OCI-LY3 (cell line): ENCODE data around the gene GATA2.

Source experiments
- H2AFZ ChIP-seq: fragments of 200-600, 300-600 bp; shearing (Covaris generic); 2 replicates; pipeline ENCODE4 v1.6.0; 2014; ENCODE audit warnings: antibody characterized with exemption, low read depth, low read length
- H3K27ac ChIP-seq: fragments of 200-600, 300-600 bp; sonication (generic); 2 replicates; pipeline ENCODE4 v1.5.1; 2014; ENCODE audit warnings: mild to moderate bottlenecking, low read length, moderate library complexity, mixed read lengths
- H3K27me3 ChIP-seq: fragments of 200-600, 300-600 bp; sonication (generic); 2 replicates; pipeline ENCODE4 v1.6.1; 2014; ENCODE audit warnings: low read depth, low read length, mixed read lengths
- H3K36me3 ChIP-seq: fragments of 200-600, 300-600 bp; sonication (generic); replicated peaks from 2 replicates; pipeline ENCODE3; 2014; ENCODE audit warnings: low read depth, low read length, mixed read lengths
- H3K4me1 ChIP-seq: fragments of 300-600, 200-600 bp; sonication (generic); 2 replicates; pipeline ENCODE4 v1.6.1; 2014; ENCODE audit warnings: low read length, mixed read lengths
- H3K4me2 ChIP-seq: fragments of 200-600, 300-600 bp; sonication (generic); 2 replicates; pipeline ENCODE4 v1.6.1; 2014; ENCODE audit warnings: low read length, mixed read lengths
- H3K4me3 ChIP-seq: fragments of 300-600, 200-600 bp; sonication (generic); 2 replicates; pipeline ENCODE4 v1.5.1; 2014; ENCODE audit warnings: antibody characterized with exemption, mild to moderate bottlenecking, low read length, moderate library complexity
- H3K79me2 ChIP-seq: fragments of 300-600, 200-600 bp; shearing (Covaris generic); 2 replicates; pipeline ENCODE4 v1.6.1; 2014; ENCODE audit warnings: mild to moderate bottlenecking, low read length, mixed read lengths
- H3K9ac ChIP-seq: fragments of 300-600, 200-600 bp; shearing (Covaris generic); 2 replicates; pipeline ENCODE4 v1.6.0; 2014; ENCODE audit warnings: mild to moderate bottlenecking, low read length, moderate library complexity
- H3K9me3 ChIP-seq: fragments of 200-600, 300-600 bp; shearing (Covaris generic); 2 replicates; pipeline ENCODE4 v1.6.1; 2014; ENCODE audit warnings: low read length, mixed read lengths; ENCODE audit not compliant: insufficient read depth
- H4K20me1 ChIP-seq: fragments of 200-600, 300-600 bp; sonication (generic); 2 replicates; pipeline ENCODE4 v1.6.1; 2016; ENCODE audit warnings: low read length, mixed read lengths; ENCODE audit not compliant: insufficient read depth
- EZH2phosphoT487 ChIP-seq: fragments of 200-600 bp; shearing (Covaris generic); IDR thresholded peaks from 2 replicates; pipeline ENCODE4 v1.6.1; 2018; ENCODE audit warnings: antibody characterized with exemption, mixed run types, low read depth
- TF ChIP-seq, protein P1 (sequence below): fragments of 200-600, 300-600 bp; sonication (generic); IDR thresholded peaks from 2 replicates; pipeline ENCODE4 v1.5.1; 2014; ENCODE audit warnings: antibody characterized with exemption, low read length, low read depth

GATA2 gene

DNA sequence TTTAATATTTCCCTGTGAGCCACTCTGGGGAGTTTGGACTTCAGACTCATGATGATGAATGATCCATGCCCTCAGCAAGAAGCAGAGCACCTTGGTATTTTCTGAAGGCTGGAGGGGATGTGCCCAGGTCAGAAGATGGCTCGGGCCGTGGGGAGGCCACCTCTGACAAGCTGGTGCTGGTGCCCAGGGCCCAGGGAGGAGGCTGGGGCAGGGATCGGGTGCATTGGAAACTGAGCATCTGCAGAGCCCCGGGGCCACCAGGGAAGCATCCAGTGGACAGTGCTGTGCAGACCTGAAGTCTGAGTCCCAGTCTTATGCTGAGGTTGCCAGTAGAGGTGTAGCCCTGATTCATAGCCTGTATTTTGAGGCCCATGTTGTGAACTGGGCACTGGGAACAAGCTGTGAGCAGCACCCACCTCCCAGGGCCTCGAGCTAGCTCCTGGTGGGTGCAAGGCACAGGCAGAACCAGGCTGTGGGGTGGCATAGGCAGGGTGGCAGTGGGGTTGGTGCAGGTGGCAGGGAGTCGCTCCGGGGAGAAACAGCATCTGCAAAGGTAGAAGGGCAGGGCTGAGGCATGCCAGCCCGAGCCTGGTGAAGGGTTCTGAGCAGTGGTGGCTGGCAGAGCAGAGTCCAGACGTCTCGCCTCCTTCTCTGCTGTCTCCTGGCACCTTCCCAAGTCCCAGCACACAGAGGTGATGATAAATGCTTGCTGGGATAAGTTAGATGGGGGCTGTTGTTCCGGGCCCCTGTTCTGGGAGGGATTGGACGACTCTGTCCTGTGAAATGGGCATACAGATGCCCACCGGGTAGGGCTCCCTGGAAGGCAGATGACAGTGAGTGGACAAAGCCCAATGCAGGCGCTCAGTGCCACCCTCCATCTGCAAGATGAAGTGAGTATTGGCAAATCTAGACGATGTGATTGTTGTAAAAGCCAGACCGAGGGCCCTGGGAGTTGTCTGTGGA lies 36.9 kb downstream of the GATA2 start:
- Histone ChIP-seq H3K9me3 (no peaks in the 10 kb centered on the region), H3K79me2 (no peaks in the 10 kb centered on the region)

DNA sequence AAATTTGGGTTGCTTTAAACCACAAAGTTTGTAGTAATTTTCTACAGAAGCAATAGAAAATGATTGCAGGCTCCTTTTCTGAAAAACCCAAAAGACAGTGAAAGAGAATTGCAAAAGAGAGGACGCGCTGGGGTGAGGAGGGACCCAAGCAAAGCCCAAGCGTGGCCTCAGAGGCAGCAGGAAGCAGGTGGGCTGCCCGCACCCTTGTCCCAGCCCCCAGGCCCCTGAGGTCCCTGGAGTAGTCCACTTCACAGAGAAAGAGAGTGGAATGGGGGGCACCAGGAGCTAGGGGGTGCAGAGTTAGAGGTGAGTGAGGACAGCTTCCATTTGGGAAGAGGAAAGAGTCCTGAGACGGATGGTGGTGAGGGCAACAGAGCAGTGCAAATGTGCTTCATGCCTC lies 37.9 kb downstream of the GATA2 start:
- no peak overlapping the region for H3K4me3 ChIP-seq
- H3K79me2 ChIP-seq: no peaks in the 10 kb centered on the region
- H3K4me1 ChIP-seq: 0 out of 2 replicates have a peak, but pooled peaks cover 3% of the 10 kb centered on the region
- peaks cover 22% of the 10 kb centered on the region for H3K27me3 ChIP-seq
- no peak overlapping the region for H2AFZ ChIP-seq
- H3K36me3 ChIP-seq: no peaks in the 10 kb centered on the region
- no peak overlapping the region for H3K9ac ChIP-seq
- TF ChIP-seq EZH2phosphoT487: no peak
- TF ChIP-seq, protein P1, sequence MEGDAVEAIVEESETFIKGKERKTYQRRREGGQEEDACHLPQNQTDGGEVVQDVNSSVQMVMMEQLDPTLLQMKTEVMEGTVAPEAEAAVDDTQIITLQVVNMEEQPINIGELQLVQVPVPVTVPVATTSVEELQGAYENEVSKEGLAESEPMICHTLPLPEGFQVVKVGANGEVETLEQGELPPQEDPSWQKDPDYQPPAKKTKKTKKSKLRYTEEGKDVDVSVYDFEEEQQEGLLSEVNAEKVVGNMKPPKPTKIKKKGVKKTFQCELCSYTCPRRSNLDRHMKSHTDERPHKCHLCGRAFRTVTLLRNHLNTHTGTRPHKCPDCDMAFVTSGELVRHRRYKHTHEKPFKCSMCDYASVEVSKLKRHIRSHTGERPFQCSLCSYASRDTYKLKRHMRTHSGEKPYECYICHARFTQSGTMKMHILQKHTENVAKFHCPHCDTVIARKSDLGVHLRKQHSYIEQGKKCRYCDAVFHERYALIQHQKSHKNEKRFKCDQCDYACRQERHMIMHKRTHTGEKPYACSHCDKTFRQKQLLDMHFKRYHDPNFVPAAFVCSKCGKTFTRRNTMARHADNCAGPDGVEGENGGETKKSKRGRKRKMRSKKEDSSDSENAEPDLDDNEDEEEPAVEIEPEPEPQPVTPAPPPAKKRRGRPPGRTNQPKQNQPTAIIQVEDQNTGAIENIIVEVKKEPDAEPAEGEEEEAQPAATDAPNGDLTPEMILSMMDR: no peak
- H3K9me3 ChIP-seq: no peaks in the 10 kb centered on the region
- no peak overlapping the region for H3K27ac ChIP-seq
- H4K20me1 ChIP-seq: no peaks in the 10 kb centered on the region
- no peak overlapping the region for H3K4me2 ChIP-seq

More for the DNA sequence above, 36.9 kb downstream of the GATA2 start:
- Histone ChIP-seq H2AFZ (no peak overlapping the region), H3K36me3 (no peaks in the 10 kb centered on the region), H3K4me2 (no peak overlapping the region), H3K9ac (no peak overlapping the region), H4K20me1 (no peaks in the 10 kb centered on the region), H3K27ac (no peak overlapping the region), H3K4me1 (no peaks in the 10 kb centered on the region), H3K27me3 (peaks cover 22% of the 10 kb centered on the region), H3K4me3 (no peak overlapping the region)
- TF ChIP-seq EZH2phosphoT487: no peak
- TF ChIP-seq, protein P1: no peak

DNA sequence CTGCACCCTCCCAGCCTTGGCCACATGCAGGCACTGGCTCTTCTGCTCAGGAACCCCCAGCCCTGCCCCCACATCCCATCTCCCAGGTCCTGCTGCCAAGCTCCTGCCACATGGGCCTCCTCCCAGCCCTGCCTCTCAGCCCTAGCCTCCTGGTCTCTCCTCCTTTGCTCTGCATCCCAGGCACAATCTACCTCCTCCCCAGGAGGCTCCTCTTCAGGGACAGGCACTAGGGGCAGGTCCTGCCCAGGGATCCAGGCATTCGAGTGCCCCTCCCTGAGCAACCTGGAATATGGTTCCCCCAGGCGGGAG lies 38.7 kb downstream of the GATA2 start:
- H3K79me2 ChIP-seq: no peaks in the 10 kb centered on the region
- 0 out of 2 replicates have a peak, but pooled peaks cover 3% of the 10 kb centered on the region for H3K4me1 ChIP-seq
- H3K36me3 ChIP-seq: no peaks in the 10 kb centered on the region
- H3K9ac ChIP-seq: no peak overlapping the region
- H3K9me3 ChIP-seq: no peaks in the 10 kb centered on the region
- H3K27ac ChIP-seq: no peak overlapping the region
- no peak overlapping the region for H2AFZ ChIP-seq
- TF ChIP-seq EZH2phosphoT487: no peak
- no peaks in the 10 kb centered on the region for H4K20me1 ChIP-seq
- H3K4me3 ChIP-seq: no peak overlapping the region
- H3K27me3 ChIP-seq: peaks cover 22% of the 10 kb centered on the region
- no peak overlapping the region for H3K4me2 ChIP-seq

DNA sequence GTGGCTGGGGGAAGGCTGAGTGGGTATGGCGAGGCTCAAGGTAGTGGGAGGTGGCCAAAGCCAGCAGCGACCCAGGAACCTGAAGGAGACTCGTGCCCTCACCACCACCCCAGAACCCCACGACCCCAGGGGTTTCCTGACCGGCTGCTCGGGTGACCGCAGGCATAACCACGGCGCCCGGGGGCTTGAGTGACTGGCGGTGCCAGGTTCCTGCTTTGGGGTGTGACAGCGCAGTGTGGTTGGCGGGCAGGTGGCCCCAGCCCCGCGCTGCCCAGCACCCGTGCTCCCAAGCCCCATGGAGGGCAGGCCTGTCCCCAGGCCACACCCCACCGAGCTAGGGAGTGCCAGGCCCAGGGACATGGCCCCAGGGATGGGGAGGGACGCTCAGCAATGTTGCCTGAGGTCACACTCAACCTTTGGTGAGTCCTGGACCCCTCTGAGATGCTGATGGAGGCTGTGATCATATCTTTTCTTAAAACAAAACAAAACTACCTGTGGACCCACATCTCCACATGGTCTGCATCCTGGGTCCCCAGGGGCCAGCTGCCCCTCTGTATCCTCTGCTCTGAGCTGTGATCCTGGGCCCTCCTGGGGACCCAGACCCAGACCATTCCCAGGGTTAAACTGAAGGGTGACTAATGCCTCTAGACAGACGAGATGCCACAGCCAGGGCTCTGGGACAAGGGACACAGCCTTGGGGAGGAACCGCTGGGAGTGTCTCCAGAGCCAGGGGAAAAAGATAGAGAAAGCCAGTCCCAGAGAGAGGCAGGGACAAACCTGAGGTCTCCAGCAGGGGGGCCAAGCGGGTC lies 39.3 kb downstream of the GATA2 start:
- Histone ChIP-seq H3K9me3 (no peaks in the 10 kb centered on the region), H3K9ac (no peak overlapping the region), H3K27ac (no peak overlapping the region), H3K27me3 (peaks cover 22% of the 10 kb centered on the region), H3K4me3 (no peak overlapping the region), H3K36me3 (no peaks in the 10 kb centered on the region), H3K4me1 (0 out of 2 replicates have a peak, but pooled peaks cover 3% of the 10 kb centered on the region), H3K79me2 (no peaks in the 10 kb centered on the region), H4K20me1 (no peaks in the 10 kb centered on the region), H3K4me2 (no peak overlapping the region), H2AFZ (no peak overlapping the region)
- no peak for TF ChIP-seq EZH2phosphoT487
- TF ChIP-seq, protein P1: no peak
